GM21737 (cell line): ENCODE measurements around the gene C6orf58.
"Not testable (repeated sequence)": the region's sequence is repeated elsewhere in the genome, so short reads cannot be mapped to it uniquely, and the experiment has no call there.

Experiments
- ATAC-seq: cut with Tn5 transposase; IDR thresholded peaks from one replicate; pipeline ENCODE4 v1.9.1; 2021; ENCODE audit warnings: mild to moderate bottlenecking, moderate library complexity; ENCODE audit not compliant: unreplicated experiment

C6orf58 gene

GRCh38 chr6:127589135-127589534 is 12.2 kb downstream of the C6orf58 start:
- no peak for ATAC-seq

- no peak for ATAC-seq
Measured at GRCh38 chr6:127590344-127590743, 13.4 kb downstream of the C6orf58 start.

DNA sequence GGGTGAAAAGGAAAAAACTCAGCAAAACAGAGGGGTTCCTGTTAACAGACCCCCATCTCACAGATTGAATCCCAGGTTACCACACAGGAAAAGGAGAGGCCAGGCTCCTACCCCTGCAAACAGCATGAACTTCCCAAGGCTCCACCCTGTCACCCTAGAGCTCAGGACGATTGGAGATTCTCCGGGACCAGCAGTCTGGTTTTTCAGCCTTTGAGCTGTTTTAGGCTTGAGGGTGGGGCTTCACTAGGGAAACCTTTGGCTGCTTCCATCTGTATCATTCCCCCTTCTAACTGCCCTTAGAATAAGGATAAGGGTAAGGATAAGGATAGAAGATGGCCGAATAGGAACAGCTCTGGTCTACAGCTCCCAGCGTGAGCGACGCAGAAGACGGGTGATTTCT is 16.0 kb downstream of the C6orf58 start:
- ATAC-seq, result no peak

- not testable (repeated sequence) for ATAC-seq
Measured at GRCh38 chr6:127593456-127593855, 16.5 kb downstream of the C6orf58 start.

DNA sequence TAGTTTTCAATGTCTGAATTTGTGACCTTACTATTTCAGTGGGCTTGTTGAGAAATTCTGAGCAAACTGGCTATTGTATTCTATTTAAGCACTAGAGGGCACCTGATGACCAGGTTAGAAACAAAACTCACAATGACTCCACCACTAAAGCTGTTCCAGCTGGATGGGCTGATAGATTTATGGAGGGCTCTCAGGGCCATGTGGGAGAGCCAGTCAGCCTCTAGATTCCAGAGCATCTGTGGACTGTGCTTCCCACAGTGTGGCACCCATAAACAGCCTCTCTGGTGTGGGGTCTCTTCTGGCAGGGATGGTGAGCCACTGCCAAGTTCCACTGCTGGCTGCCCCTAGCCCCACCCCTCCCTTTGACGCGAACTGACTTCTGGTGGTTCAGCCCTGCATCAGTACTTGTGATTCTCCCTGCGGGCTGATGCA is 29.2 kb downstream of the C6orf58 start:
- ATAC-seq, result no peak

DNA sequence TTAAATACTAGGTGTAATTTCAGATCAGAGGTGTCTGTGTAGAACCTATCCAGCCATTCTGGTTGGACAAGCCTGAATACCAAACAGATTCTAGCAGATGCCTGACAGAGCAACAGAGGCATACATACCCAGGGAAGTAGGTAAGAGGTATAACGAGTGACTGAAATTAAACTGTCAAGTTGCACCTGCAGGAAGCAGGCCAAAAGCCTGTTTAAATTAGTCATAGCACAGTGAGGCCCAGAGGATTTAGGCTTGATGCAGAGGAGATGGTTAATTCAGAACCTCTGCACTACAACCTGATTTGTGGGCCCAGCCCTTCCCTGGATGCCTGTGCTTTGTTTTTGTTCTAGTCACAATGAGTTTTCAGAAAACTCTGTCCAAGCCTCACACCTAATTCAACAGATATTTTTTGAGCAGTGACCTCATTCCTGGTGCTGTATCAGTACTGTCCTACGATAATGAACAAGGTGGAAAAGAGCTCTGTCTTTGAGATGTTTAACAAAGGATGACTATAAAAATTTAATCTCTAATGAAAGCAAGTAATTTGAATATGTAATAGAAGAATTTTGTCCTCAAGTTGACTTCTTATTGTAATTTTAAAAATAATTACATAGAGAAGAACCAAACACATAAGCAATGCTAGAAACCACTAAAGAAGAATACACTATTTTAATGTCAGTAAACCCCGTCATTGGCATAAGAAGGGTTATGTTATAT is 31.7 kb downstream of the C6orf58 start:
- no peak for ATAC-seq

GRCh38 chr6:127618729-127619128 is 41.8 kb downstream of the C6orf58 start:
- ATAC-seq, result no peak

GRCh38 chr6:127630800-127631199 is 53.8 kb downstream of the C6orf58 start:
- ATAC-seq, result no peak

DNA sequence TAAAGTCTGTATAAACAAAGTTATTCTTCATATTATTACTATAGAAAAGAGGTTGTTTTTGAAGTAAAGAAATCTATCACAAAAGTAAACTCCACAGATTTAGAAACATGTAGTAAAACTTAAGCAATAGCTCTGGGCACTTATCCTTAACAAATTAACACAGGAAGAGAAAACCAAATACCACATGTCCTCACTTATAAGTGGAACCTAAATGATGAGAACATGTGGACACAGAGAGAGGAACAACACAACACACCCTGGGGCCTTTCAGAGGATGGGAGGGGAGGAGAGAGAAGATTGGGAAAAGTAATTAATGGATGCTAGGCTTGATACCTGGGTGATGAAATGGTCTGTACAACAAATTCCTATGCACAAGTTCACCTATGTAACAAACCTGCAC is 57.2 kb downstream of the C6orf58 start:
- no peak for ATAC-seq

DNA sequence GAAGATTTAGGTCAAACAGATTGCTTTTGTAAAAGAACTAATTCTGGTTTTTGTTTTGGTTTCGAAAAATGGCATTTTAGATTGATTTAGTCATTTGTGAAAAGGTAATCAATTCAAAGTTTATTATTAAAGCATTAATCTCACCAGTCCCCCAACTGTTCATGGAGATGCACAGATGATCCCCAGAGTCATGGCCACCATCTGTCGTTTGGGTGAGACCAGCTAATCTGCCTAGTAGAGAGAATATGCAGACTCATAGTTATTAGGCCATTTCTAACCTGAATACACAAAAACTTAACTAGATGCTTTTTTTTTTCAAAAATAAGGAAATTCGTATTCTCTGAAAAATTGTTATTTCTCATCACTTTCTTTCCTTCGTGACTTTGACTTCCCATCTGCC is 58.1 kb downstream of the C6orf58 start:
- ATAC-seq, result no peak

- no peak for ATAC-seq
Measured at GRCh38 chr6:127637830-127638409, 60.9 kb downstream of the C6orf58 start.
